Fibroblast of upper back skin (primary cell): ENCODE results near the gene VPS26C.
"Not testable (repeated sequence)": the region's sequence is repeated elsewhere in the genome, so short reads cannot be mapped to it uniquely, and the experiment has no call there.

ENCODE experiments used
- DNase-seq: peaks from one replicate; pipeline ENCODE4 v3.0.0-alpha.2; 2013

VPS26C gene

DNA sequence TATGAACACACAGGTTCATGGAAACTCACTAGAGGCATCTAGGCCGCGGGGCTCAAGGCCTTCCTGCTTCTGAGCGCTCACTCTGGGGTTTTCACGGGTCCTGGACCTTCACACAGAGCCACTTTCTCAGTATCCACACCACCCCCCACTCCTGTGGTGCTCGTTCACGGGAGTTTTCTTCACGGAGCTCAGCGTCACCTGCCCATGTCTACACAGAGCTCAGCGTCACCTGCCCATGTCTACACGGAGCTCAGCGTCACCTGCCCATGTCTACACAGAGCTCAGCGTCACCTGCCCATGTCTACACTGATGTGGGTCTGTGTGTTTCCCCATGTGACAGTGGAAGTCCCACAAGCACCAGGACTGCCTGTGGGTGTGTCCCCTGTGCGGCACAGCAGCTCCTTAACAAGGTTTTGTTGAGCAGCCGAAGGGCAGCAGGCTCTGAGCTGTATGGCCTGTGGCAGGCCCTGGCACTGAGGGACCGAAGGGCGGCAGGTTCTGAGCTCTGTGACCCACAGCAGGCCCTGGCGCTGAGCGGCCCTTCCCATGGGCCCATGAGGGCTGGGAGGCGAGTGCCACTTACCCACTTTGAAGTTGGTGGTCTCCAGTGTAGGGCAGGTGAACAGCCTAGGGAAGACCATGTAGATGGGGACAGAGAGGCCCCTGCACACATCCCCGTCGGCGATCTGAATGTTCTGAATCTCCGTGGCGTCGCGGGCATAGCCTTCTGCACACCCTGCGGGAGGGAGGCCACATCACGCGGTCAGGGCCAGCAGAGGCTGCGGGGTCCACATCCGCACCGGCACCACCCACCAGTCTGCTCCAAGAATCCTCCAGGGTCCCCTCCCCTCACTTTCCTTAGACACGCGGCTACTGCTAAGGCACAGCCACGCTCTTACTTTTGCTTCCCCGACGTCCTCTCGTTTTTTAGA, 39.8 kb downstream of the VPS26C start:
- DNase-seq, result no peak

DNA sequence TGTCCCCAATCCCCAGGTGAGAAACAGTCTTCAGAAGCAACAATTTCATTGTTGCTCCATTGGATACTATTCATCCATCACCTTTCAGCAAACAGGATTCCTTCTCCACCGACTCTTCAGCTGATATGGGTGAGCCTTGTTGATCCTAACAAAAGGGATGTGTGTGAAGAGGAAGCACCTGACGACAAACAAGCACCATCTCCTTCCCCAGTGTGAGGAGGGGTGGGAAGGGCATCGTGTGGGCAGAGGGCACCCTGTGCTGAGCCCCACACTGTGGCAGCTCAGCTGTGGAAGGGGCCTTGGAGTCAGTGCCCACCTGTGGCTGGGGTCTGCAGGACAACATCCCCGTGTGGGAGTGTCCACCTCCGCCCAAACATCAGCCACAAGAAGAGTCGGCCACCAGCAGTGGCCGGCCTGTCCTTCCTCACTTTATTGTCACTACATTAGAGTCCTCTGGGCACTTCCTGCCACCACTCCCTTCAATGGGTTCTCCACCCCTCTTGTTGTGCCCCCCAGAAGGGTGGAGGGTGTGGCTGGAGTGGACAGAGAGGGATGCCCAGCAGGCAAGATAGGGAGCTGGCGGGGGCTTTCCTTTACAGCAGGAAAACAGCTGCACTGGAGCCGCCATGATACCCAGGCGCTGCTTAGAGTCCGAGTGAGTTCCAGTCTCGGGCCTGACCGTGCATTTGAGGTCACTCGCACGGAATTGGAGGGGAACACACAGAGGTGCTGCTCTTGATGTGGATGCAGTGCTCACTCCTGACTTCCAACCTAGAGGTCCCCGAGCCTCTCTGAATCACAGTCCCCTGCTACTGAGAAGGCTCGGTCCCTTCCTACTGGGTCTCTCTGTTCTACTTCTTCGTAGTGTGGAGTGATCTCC, 40.9 kb downstream of the VPS26C start:
- DNase-seq, result no peak

DNA sequence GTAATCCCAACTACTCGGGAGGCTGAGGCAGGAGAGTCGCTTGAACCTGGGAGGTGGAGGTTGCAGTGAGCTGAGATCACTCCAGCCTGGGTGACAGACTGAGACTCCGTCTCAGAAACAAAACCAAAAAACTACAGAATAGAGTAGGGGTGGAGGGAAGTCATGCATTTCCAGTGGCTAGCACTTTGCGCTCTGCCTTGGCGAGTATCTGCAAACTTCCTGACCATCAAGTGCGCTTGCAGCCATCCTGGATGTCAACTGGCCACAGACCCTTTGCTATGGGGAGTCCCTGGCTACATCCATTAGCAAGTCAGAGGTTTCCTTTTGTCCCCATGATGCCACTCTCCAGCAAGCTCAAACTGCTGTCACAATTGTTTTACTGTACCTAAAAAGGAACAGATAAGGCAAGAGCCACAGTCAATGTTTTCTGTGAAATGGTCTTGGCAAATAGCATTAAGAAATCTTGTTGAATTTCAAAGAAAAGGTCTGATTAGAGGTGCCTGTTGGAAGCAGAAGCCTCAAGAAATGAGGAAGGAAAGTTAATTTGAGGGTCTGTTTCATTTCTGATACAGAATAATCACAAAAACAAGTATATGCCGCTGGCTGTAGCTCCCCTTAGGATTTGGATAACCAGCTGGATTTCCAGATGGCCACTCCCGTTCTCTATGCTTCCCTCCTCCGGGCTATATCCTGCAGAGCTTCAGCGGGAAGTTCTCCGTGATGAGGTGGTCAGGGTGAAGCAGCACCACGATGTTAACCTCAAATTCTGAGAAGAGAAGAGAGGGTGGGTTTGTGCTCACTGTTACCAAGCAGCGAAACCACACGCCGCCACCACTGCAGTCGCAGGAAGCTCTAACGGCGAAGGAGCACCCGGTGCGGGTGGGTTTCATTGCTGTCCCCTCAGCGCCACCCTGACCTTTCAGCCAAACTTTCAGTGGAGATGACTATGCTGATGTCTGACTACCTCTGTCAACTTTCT, 42.0 kb downstream of the VPS26C start:
- DNase-seq, result no peak

DNA sequence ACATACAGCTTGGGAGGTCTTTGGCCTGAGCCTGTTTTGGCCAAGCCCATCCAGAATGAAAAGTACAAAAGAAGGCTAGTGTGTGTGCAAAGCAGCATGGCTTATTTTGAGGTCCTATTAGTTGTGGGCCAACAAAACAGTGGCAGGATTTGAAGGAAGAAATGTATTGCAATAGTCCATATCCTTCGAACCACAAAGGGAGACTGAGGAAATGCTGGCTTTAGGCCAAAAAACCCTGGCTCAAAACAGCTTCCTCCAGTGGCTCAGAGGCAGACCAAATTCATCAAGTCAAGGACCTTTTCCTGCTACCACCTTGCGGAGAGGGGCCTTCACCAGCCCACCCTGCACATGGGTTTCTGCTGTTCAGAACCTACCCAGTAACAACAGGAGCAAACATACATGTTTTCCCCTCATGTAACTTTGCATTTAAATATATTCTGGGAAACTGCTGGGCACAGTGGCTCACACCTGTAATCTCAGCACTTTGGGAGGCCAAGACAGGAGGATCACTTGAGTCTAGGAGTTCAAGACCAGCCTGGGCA, 43.3 kb downstream of the VPS26C start:
- no peak for DNase-seq

DNA sequence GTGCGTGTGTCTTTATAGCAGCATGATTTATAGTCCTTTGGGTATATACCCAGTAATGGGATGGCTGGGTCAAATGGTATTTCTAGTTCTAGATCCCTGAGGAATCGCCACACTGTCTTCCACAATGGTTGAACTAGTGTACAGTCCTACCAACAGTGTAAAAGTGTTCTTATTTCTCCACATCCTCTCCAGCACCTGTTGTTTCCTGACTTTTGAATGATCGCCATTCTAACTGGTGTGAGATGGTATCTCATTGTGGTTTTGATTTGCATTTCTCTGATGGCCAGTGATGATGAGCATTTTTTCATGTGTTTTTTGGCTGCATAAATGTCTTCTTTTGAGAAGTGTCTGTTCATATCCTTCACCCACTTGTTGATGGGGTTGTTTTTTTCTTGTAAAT, 44.9 kb downstream of the VPS26C start:
- not testable (repeated sequence) for DNase-seq

DNA sequence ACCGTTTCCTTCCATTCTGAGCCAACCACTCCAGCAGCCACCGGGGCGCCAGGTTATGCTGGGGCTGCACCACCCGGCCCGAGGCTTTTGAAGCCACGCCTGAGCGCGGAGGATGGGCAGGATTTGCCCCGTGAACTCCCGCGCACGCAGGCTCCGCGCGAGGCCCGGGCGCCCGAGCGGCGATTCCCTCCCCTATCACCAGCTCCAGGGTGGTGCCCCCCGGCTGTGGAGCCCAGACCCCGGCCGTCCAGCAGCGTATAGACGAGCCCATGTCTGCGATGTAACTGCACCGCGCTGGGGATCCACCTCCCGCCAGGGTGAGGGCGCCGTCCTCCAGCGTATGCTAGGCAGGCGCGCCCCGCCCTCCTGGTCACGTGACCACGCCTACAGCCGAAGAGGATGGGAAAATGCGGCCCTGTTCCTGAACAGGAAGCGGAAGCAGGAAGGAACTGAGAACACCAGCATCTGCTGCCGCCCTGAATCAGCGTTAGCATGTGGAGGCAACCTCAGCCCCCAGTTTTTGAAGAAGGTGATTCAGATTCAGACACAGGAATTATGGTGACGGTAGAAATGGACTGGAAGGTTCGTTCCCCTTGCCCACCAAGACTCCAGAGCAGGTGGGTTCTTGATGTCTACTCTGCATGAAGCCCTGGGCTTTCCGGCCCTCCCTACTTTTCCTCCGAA, 46.0 kb downstream of the VPS26C start:
- peak; percentile 91 for DNase-seq

DNA sequence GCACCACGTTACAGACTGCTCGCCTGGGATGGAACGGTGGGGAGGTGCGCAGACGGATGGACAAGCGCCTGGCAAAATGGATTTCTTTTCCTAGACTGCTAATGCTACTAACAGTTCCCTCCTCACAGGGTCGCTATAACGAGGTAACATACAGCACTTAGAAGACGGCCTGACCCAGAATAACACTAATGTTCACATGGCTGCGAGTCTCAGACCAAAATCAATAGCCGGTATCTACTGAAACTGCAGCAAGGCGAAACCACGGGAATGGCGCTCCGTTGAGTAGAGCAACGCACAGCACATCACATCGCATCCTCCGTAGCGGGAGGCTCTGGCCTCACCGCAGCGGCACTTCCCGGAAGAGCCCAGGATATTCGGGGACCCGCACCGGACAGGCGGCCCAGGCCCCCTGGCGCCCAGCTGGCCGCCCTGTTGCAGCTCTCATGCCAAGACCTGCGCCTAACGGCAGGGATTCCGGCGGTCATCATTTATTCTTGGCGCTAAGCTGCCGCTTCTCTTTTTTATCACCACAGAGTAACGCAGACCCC, 46.6 kb downstream of the VPS26C start:
- peak; percentile 47 for DNase-seq

DNA sequence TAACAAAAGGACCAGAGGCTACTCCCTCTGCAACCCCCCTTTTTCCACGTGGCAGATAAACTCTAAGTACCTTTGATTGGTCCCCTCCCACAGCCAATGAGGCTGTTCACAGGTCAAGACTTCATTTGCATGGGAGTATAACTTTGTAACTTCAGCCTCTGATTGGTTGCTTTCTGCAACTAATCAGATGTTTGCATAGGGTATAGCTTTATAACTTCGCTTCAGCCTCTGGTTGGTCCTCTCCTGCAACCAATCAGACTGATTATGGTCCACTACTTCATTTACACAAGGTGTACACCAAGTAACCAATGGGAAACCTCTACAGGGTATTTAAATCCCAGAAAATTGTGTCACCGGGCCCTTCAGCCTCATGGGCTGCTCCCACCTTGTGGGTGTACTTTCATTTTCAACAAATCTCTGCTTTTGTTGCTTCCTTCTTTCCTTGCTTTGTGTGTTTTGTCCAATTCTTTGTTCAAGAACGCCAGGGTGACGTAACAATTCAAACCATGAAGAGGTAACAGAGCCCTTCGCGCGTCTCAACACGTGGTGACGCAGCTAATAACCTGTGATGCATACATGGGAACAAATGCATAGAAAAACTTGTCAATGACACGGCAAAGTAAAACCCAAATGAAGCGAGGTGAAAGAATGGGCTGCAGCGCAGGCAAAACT, 47.2 kb downstream of the VPS26C start:
- DNase-seq, result no peak

DNA sequence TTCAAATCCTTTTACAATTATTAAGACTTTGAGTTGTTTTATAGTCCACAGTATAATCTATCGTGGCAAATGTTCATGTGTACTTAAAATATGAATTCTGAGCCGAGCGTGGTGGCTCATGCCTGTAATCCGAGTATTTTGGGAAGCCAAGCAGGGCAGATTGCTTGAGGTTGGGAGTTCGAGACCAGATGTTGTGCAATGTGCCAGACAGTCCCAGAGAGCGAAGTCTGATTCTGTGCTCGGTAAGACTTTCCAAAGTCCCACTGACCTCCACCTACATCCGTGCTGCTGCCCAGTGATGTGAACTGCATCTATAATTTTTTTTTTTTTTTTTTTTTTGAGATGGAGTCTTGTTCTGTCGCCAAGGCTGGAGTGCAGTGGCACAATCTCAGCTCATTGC, 52.2 kb downstream of the VPS26C start:
- DNase-seq, result no peak

DNA sequence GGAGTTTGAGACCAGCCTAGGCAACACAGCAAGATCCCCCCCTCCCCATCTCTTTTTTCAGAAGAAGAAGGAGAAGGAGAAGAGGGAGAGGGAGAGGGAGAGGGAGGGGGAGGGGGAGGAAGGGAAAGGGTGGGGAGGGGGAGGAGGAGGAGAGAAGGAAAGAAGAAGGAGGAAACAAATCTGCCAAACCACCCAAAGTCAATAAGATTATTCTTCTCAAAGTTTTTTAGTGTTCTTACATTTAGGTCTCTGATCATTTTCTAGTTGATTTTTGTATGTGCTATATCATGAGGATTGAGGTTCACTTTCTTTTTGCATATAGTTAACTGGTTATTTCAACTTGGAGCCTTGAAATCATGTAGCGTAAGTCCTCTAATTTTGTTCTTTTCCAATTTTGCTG, 56.3 kb downstream of the VPS26C start:
- no peak for DNase-seq

DNA sequence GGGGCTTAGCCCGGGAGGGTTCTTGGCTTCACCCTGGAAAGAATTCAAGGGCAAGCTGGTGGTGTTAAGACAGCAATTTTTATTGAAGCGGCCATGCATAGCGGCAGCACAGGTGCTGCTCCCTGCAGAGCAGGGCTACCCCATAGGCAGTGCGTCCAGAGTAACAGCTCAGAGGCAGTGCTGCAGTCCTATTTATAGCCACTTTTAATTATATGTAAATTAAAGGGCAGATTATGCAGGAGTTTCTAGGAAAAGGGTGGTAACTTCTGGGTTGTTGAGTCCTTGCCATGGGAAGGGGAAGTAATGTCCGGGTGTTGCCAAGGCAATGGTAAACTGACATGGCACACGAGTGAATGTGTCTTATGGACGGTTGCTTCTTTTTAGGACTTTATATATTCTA, 57.0 kb downstream of the VPS26C start:
- DNase-seq, result no peak

DNA sequence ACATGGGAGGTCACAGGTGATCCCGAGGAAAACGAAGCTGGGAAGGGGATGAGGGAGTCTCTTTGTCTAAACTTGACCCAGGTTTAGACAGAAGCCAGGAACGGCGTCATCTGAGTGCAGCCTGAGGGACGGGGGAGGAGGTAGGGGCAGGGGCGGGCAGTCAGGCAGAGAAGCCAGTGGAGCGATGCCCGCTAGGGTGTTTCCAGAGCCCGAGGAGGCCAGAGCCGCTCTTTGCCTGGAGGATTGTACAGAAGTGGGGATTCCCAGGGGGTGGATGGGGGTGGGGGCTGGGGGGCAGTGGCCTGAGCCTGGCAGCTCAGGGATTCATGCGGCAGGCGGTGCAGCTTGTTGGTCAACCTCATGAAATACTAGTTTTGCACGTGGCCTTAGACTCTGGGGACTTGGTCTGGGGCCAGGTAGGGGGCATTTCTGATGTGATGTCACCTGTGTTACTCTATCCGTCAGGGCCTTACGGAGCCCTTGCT, 58.4 kb downstream of the VPS26C start:
- no peak for DNase-seq

DNA sequence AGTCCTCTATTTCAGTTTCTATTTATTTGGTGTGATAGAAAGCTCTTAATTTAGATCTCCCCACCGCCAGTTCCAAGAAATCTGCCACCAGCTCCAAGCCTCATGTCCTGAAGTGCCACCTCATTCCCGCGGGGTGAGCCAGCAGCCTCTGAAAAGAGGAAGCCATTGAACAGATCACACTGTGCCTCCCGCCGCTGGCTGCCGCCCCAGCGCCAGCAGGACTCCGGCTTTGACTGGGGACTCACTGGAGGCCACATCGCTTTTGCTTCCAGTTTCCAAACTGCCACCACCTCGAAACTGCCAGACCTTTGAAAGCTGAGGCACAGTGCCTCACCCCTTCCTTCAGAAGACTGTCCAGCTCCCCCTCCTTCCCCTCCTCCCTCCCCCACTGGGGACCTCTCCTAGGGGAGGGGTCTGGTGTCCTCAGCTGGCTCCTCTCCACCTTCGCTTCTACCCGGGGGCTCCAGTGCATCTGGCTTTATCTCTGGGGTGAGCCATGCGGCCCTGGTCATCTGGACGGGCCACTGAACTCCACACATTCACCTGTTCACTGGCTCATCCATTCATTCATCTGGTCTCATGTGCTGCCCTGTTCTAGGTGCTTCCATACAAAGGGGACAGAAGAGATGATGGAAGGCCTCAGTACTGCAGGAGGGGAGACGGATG, 58.9 kb downstream of the VPS26C start:
- no peak for DNase-seq

DNA sequence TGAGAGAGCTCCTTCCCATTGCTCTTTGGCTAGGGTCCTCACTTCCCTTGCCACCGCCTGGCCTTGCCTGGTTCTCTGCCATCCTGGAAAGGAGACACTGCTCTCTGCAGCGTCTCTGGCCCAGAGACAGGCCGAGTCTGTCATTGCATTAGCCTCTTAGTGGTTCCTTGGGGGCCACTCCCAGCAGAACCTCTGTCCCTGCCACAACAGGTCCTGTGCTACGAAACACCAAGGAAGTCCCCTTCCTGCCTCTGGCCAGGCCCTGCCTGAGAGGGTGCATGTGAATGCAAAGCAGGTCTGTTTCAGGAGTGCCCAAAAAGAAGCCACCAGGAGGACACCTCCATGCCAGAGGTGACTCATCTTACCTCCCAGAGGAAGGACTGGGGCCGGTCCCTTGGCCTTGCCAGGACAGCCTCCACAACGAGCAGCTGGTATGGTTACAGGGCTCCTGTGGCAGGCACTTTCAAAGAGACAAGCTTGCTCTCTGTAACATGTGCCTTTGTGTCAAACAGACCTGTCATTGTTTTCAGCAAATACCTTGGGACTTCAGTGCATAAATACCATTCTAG, 59.6 kb downstream of the VPS26C start:
- peak; percentile 31 for DNase-seq

DNA sequence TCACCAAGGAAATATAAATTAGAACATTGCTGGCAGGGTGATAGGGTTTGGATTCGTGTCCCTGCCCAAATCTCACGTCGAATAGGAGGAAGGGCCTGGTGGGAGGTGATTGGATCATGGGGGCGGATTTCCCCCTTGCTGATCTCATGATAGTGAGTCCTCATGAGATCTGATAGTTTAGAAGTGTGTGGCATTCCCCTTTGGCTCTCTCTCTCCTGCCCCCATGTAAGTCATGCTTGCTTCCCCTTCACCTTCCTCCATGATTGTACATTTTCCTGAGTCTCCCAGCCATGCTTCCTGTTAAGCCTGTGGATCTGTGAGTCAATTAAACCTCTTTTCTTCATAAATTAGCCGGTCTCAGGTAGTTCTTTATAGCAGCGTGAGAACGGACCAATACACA, 60.6 kb downstream of the VPS26C start:
- DNase-seq, result no peak

DNA sequence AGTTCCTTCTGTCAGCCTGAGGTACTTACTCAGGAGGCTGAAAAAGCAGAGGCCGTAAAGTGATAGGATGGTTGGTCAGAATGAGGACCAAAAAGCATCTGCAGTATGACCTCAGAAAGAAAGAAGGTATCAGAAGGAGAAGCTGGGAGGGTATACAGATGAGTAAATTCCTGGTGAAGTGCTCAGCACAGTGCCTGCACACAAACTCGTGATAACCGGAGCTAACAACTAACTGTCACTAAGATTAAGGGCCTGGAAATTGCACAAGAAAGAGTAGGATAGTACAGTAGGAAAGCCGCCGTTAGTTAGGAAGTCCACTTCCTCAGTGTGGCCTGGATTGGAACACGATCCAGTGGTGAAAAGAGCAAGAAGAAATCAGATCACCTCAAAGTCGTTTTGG, 62.6 kb downstream of the VPS26C start:
- no peak for DNase-seq

DNA sequence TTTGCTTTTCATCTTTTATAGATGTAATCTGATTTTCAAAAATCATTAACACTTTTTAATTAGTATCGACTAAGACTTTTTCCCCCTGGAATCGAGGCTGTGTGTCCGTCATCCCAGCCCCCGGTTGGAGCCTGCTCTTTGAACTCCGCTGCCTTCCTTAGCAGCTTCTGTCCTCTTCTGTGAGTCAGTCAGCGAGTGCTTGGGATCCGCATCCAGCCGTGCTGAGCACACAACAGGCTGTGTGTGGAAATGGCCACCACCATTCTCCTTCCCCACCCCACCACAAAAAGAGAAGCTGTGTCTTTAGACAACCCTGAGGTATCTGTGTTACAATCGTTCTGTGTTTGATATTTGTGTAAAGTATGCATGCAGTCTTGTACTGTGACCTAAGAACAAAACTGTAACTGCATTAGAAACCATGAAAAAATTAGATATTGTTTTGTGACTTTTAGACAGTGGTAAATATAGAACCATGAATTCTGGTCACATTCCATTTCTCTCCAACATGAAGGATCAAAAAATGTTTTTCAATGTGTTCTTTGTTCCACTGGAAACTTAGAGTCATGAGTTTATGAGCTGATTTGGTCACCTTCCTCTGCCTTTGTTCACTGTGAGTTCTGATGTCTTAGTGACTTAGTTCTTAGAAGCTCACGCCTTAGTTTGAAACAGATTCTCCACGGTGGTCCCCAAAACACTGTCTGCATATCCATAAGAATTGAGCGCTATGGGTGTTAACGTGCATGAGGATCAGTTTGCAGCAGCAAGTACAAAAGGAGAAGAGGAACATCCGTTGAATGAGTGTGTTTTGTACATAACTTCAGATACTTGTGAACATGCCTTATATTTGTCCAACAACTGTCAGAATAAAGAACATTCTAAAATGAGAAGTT, 64.7 kb downstream of the VPS26C start:
- no peak for DNase-seq

DNA sequence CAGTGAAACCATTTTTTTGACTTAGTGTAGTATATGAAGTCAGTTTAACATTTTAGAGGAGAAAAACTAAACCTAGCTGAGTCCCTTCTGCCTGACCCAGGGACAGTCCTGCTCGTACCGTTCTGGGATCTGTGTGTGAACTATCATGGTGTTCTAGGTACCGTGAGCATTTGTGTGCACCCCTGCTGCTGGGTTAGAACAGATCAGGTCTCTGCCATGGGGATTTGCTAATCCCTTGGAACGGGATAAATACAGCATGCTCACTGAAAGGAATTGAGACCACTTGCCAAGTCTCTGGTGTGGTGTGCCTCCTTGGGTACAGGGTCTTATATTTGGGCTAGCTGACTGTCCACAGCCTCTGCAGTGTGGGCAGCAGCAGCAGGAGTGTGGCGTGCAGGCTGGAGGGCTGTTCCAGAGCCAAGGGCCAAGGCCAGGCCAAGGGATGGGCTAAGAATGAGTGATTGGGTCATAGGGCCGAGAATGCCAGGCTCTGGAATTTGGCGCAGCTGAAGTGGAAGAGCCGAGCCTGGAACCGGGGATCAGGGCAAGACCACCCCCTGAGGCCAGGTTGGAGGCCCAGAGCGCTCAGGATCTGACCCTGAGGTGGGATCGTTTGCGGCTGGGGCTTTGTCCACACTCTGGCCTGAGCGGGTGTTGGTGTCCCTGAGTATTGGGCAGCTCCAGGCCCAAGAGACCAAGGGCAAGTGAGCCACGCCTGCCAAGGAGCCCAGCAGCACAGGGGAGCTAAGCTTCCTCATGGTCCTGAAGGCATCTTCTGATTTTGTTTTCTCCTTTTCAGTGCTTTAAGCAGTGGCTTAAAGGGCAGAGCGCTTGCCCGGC, 66.3 kb downstream of the VPS26C start:
- no peak for DNase-seq
